ENCODE measurements around the gene C6orf132. TPM values are rescaled to one million over a fixed set of nuclear protein-coding genes. Genes with fewer than 3 reads are reported as not detected.

The C6orf132 gene
- total RNA-seq, 1 experiment from 2014 or later, result not detected

DNA sequence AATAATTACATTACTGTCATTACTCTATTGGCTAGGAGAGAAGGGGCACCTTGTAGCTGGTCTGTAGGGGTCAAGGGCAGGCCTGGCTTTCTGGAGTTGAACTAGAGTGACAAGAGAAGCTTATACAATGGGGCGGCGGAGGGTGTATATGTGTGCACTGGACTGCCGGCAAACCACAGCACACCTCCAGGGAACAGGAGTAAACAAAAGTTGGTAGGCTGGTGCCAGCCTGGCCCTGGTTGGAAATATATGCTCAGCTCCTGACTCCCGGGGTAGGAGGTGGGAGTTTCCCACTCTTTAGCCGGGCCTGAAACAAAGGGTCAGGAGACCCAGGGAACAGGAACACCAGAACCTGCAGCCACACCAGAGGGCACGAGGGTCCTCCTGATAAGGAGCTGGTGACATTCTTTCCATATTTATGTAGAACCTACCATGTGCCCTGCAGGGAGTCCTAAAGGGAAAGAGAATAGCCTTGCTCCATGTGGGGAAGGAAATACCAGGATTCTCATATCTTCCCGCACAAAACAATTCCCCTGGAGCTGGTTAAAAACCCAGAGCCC, 5.1 kb downstream of the C6orf132 start:
- DNase-seq (ENCODE audit: extremely low read depth, low read depth), result no peak

DNA sequence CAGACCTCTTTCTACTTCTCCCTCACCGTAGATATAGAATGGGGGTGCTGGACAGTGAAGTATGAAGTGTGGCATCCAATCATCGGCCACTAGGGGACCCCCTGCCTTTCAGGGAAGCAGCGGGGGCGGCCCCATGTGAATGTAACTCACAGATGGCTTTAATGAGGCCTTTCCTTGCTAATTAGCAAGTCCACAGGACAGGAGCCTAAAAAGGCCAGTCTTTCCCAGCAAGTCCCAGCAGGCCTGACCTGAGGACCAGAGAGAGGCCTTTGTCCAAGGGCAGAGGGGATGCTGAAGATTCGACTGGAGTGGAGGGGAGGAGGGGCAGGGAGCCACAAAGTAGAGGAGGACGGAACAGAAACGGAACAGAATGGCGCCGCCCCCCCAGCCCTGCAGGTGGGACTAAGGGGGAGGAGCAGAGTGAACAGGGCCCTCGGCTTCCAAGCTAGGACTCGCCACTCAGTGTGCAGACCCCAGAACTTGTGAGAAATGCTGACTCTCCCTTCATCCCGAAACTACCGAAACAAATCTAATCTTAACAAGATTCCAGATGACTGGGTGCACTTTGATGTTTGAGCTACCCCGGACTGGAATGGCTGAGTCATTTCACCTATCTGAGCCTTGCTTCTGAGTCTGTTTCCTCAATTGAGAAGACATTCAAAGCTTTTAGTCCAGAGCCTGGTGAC, 5.8 kb downstream of the C6orf132 start:
- no peak for DNase-seq (ENCODE audit: extremely low read depth, low read depth)

DNA sequence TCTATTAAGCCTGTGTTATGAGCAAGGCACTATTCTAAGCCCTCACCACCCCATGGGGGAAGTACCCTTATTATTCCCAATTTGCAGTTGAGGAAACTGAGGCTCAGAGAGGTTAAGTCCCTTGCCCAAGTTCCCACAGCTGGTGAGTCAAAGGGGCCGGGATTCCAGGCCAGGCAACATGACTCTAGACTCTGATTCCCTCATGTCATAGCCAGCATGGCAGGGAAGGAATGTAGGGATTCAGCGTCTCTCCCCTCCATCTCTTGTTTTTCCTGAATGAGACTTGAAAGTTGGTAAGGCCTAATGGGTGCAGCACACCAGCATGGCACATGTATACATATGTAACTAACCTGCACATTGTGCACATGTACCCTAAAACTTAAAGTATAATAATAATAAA, 6.7 kb downstream of the C6orf132 start:
- DNase-seq (ENCODE audit: extremely low read depth, low read depth), result no peak

GRCh38 chr6:42135161-42135560, 7.3 kb downstream of the C6orf132 start:
- no peak for DNase-seq (ENCODE audit: extremely low read depth, low read depth)

DNA sequence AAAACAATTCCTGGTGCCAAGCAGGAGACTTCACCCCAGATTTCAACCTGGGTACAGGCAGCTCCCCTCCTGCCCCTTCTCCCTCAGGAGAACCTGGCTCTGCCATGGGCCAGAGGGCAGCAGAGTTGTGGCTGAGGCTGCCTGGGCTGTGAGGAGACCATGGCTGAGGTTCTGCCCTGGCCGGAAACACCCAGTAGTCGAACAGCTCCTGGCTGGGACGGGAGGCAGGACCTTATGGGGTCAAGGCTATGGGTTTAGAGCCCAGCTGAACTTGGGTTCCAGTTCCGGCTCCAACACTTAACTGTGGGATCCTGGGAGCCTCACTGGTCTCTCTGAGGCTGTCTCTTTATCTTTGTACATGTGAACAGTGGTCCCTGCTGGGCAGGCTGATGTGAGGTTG, 8.5 kb downstream of the C6orf132 start:
- DNase-seq (ENCODE audit: extremely low read depth, low read depth), result no peak

DNA sequence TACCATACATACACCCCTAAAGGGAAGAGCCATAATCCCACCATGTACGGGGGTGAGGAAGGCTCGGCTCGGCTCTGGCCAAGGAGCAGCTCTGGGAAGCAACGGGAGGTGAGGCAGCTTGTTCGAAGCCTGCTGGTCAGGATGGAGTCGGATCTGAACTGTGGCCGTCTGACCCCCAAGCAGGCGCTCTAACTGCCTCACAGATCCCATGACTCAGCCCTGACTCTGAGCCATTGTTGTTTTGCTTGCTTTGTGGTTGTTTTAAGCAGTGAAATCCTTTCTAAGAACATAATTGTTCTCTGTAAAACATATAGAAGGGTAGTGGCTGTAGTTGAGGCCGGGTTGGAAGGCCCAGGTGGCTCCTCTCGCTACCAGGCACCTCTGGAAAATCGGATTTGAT, 10.9 kb downstream of the C6orf132 start:
- DNase-seq (ENCODE audit: extremely low read depth, low read depth), result no peak

- no peak for DNase-seq (ENCODE audit: extremely low read depth, low read depth)
Observed at GRCh38 chr6:42129360-42129676, 13.1 kb downstream of the C6orf132 start.

- no peak for DNase-seq (ENCODE audit: extremely low read depth, low read depth)
Observed at GRCh38 chr6:42128460-42129359, 13.7 kb downstream of the C6orf132 start.

- no peak for DNase-seq (ENCODE audit: extremely low read depth, low read depth)
Observed at GRCh38 chr6:42125663-42126062, 16.8 kb downstream of the C6orf132 start.

GRCh38 chr6:42125231-42125630, 17.2 kb downstream of the C6orf132 start:
- no peak for DNase-seq (ENCODE audit: extremely low read depth, low read depth)

- no peak for DNase-seq (ENCODE audit: extremely low read depth, low read depth)
Observed at GRCh38 chr6:42124223-42124836, 18.1 kb downstream of the C6orf132 start.

GRCh38 chr6:42123379-42124103, 18.9 kb downstream of the C6orf132 start:
- DNase-seq (ENCODE audit: extremely low read depth, low read depth), result no peak

DNA sequence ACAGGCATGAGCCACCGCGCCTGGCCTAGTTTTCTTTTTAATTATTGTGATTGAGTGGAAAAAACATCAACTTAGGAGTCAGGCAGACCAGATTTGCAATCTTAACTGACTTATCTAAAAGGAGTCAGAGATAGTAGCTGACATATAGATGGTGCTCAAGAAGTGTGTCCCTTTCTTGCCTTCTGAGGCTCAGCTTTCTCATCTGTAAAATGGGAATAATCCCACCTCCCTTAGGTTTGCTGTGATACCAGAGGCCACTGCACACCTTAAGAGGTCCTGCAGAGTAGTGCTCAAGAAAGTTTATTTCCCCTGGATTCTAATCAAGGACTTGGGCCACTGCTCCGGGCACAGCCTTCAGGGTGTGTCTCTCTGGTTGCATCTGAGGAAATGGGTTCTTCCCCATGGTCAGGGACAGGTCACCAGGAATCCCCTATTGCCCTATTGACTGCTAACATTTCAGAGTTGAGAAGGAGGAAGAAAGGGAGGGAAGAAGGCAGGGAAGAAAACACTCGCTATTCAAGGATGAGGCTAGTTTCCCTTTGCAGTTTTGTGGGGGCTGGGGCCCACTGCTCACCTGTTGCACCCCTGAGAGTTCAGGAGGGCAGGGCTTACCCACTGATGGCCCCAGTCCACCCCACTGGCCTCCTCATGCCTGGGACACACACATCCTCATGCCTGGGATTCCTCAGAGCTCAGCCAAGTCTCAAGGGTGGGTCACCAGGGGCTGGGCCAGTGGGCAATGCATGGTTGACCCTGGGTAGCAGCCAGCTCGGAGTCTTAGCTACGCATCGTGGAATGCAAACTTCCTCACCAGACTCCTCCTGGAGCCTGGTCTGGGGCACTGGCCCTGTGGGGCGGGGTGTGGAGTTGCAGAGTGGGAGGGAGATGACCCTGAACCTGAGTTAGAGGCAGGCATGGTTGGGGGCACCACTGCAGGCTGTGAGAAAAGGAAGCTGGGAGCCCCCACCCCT, 21.2 kb downstream of the C6orf132 start:
- DNase-seq (ENCODE audit: extremely low read depth, low read depth), result no peak

GRCh38 chr6:42118162-42119001, 24.0 kb downstream of the C6orf132 start:
- DNase-seq (ENCODE audit: extremely low read depth, low read depth), result peak; percentile 8

DNA sequence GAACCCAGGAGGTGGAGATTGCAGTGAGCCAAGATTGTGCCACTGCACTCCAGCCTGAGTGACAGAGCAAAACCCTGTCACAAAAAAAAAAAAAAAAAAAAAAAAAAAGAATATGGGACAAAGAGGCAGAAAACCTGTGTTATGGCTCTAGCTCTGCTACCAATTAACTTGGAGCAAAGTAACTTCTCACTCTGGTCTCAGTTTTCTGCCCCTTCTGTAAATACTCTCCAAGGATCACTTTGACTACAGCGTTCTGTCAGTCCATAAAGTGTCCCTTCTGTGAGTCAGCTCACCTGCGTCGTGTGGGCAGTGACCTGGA, 24.6 kb downstream of the C6orf132 start:
- DNase-seq (ENCODE audit: extremely low read depth, low read depth), result no peak

GRCh38 chr6:42113936-42114636, 28.3 kb downstream of the C6orf132 start:
- DNase-seq (ENCODE audit: extremely low read depth, low read depth), result no peak

DNA sequence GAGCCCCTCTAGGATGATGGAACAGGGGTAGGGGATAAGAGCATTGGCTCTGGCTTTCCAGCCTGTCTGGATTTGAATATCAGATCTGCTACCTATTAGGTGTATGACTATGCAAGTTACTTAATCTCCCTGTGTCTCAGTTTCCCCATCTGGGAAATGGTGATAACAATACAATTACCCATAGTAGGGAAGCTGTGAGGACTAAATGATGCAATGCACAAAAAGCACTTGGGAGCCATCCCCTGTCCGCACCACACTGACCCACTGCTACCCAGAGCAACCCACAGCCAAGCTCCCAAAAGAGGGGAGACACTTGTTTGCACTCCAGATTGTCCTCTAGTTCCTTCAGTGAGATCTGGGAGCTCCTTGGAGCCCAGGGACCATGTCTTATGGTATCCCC, 30.1 kb downstream of the C6orf132 start:
- no peak for DNase-seq (ENCODE audit: extremely low read depth, low read depth)

GRCh38 chr6:42110683-42111082, 31.7 kb downstream of the C6orf132 start:
- DNase-seq (ENCODE audit: extremely low read depth, low read depth), result no peak
